Ishikawa (cell line): Measurements from ENCODE around the gene ROBO1.

Experiments used
- CEBPB ChIP-seq: IDR thresholded peaks from 2 replicates; pipeline ENCODE4 v1.6.1; 2012
- CREB1 ChIP-seq: IDR thresholded peaks from 2 replicates; pipeline ENCODE4 v1.6.1; 2012; ENCODE audit warnings: low read depth
- EGR1 ChIP-seq: IDR thresholded peaks from 2 replicates; pipeline ENCODE4 v1.6.1; 2012
- EP300 ChIP-seq: IDR thresholded peaks from 2 replicates; pipeline ENCODE4 v1.6.1; 2012; ENCODE audit warnings: borderline replicate concordance
- FOXM1 ChIP-seq: IDR thresholded peaks from 2 replicates; pipeline ENCODE4 v1.6.1; 2012; ENCODE audit warnings: low read depth, borderline replicate concordance
- MAX ChIP-seq: IDR thresholded peaks from 2 replicates; pipeline ENCODE4 v1.6.1; 2012
- NFIC ChIP-seq: IDR thresholded peaks from 2 replicates; pipeline ENCODE4 v1.6.1; 2012
- RAD21 ChIP-seq: IDR thresholded peaks from 2 replicates; pipeline ENCODE4 v1.6.1; 2012; ENCODE audit warnings: low read depth
- REST ChIP-seq: IDR thresholded peaks from 2 replicates; pipeline ENCODE4 v1.6.1; 2012; ENCODE audit warnings: low read depth, mild to moderate bottlenecking
- TAF1 ChIP-seq: IDR thresholded peaks from 2 replicates; pipeline ENCODE4 v1.6.1; 2012; ENCODE audit warnings: low read depth, mild to moderate bottlenecking
- TCF12 ChIP-seq: IDR thresholded peaks from 2 replicates; pipeline ENCODE4 v1.6.1; 2012; ENCODE audit warnings: low read depth
- TEAD4 ChIP-seq: IDR thresholded peaks from 2 replicates; pipeline ENCODE4 v1.6.1; 2012
- USF1 ChIP-seq: IDR thresholded peaks from 2 replicates; pipeline ENCODE4 v1.6.1; 2012
- YY1 ChIP-seq: IDR thresholded peaks from 2 replicates; pipeline ENCODE4 v1.6.1; 2012; ENCODE audit warnings: low read depth
- ZBTB7A ChIP-seq: IDR thresholded peaks from 2 replicates; pipeline ENCODE4 v1.6.1; 2012; ENCODE audit warnings: low read depth

Gene ROBO1

GRCh38 chr3:78827618-78828017, 940.2 kb downstream of the ROBO1 start:
- no peak for TF ChIP-seq TEAD4
- no peak for TF ChIP-seq EGR1
- TF ChIP-seq RAD21, result no peak
- TF ChIP-seq FOXM1, result no peak
- no peak for TF ChIP-seq ZBTB7A

- TF ChIP-seq EP300 (no peak), CEBPB (no peak), RAD21 (no peak), USF1 (no peak), ZBTB7A (no peak), TAF1 (no peak), NFIC (no peak), EGR1 (no peak), TEAD4 (no peak), CREB1 (no peak), MAX (no peak), TCF12 (no peak), REST (no peak), FOXM1 (no peak), YY1 (no peak)
Observed at GRCh38 chr3:78825858-78826215, 942.0 kb downstream of the ROBO1 start.

- TF ChIP-seq CEBPB, result no peak
- TF ChIP-seq NFIC, result no peak
- no peak for TF ChIP-seq ZBTB7A
- no peak for TF ChIP-seq USF1
- TF ChIP-seq REST, result no peak
- TF ChIP-seq MAX, result no peak
- TF ChIP-seq CREB1, result no peak
- no peak for TF ChIP-seq EGR1
- no peak for TF ChIP-seq TEAD4
- no peak for TF ChIP-seq TAF1
- TF ChIP-seq EP300, result no peak
- TF ChIP-seq YY1, result no peak
- no peak for TF ChIP-seq RAD21
- no peak for TF ChIP-seq TCF12
Observed at GRCh38 chr3:78825118-78825857, 942.5 kb downstream of the ROBO1 start.

- peak; percentile 90 for TF ChIP-seq CEBPB
- no peak for TF ChIP-seq EP300
Observed at GRCh38 chr3:78823859-78824258, 943.9 kb downstream of the ROBO1 start.

- TF ChIP-seq TEAD4, result no peak
Observed at GRCh38 chr3:78823434-78823833, 944.4 kb downstream of the ROBO1 start.

GRCh38 chr3:78822726-78823125, 945.1 kb downstream of the ROBO1 start:
- TF ChIP-seq NFIC (no peak), TAF1 (no peak), ZBTB7A (no peak), USF1 (no peak), CEBPB (no peak), TEAD4 (no peak), FOXM1 (no peak), YY1 (no peak), EP300 (no peak), MAX (no peak), CREB1 (no peak)
